ENCODE measurements around the gene XXYLT1.

- TF ChIP-seq CTCF (IDR thresholded peaks at IDR 0.05 in 8 of 11, conservative IDR thresholded peaks at IDR 0.05 in 3 of 11) (no peak), POLR2AphosphoS5 (IDR thresholded peaks at IDR 0.05) (no peak)
Measured at GRCh38 chr3:195139091-195139875, 131.7 kb downstream of the XXYLT1 start.

Measured in spleen (tissue), 7 donors.